K562 (cell line): ENCODE measurements around the gene RNF144A. TPM values are rescaled to one million over a fixed set of nuclear protein-coding genes. Genes with fewer than 3 reads are reported as not detected.

Experiments used
- ATAC-seq: fragments of 200-7000 bp; cut with Tn5 transposase; 3 replicates; pipeline ENCODE4 v1.9.1; 2020; ENCODE audit warnings: moderate library complexity
- BruUV-seq: library from RNA; stranded (reverse); fragments of 400-500 nt; replicated peaks from 2 replicates; lab custom pipeline; 2021; lab: Mats Ljungman, UMichigan
- CTCF ChIA-PET: fragments of 300-600 bp; formaldehyde crosslinking; extraction: SDS; loops from one replicate; lab custom pipeline; 2021; ENCODE audit warnings: low intra/inter-chr PET ratio; lab: Yijun Ruan, JAX
- POLR2A ChIA-PET: fragments of 300-600, 350-650 bp; sonication (Branson Sonifier 250); formaldehyde crosslinking; extraction: SDS; loops from one replicate; lab custom pipeline; 2021; ENCODE audit warnings: antibody characterized with exemption, inconsistent platforms; lab: Yijun Ruan, JAX
- DNase-seq, 4 experiments: peaks; one replicate each; pipeline versions ENCODE4 v3.0.0 to v3.0.0-alpha.2; 2011 to 2018; ENCODE audit warnings: low spot score in 3 of 4, mixed read lengths in 3 of 4; ENCODE audit errors: extremely low read depth in 1 of 4
- FAIRE-seq: peaks from 2 replicates; lab custom pipeline; 2011; peaks lifted over from hg19 to GRCh38; lab: Jason Lieb, UNC
- H2AFZ ChIP-seq: 2 replicates; pipeline ENCODE4 v1.6.0; 2011; ENCODE audit warnings: low read depth, low read length, control low read depth, inconsistent platforms
- H3K27ac ChIP-seq: fragments of 200-600 bp; 3 replicates; pipeline ENCODE4 v1.8.0; 2011; ENCODE audit warnings: low read depth, mild to moderate bottlenecking, control low read depth, inconsistent platforms, low read length, moderate library complexity, mixed read lengths; ENCODE audit errors: extremely low read depth
- H3K27me3 ChIP-seq, 2 experiments: fragments of 300-600 bp in 1 of 2; 2 replicates in 1 of 2; 3 replicates in 1 of 2; pipeline versions ENCODE4 v1.6.0 to v1.8.0; 2011; ENCODE audit warnings: inconsistent platforms in 2 of 2, low read length in 2 of 2, mild to moderate bottlenecking in 1 of 2, mixed read lengths in 1 of 2, moderate library complexity in 1 of 2; ENCODE audit not compliant: control insufficient read depth in 2 of 2, insufficient read depth in 2 of 2
- H3K36me3 ChIP-seq: fragments of 300-600 bp; 3 replicates; pipeline ENCODE4 v1.8.0; 2011; ENCODE audit warnings: mild to moderate bottlenecking, low read length, inconsistent platforms; ENCODE audit not compliant: control insufficient read depth, insufficient read depth
- H3K4me1 ChIP-seq, 2 experiments: fragments of 200-600 bp in 1 of 2; replicated peaks in 1 of 2; 2 replicates in 1 of 2; 3 replicates in 1 of 2; pipeline versions ENCODE4 v1.5.1 to v1.8.0; 2011; ENCODE audit warnings: inconsistent platforms in 2 of 2, low read length in 2 of 2, mild to moderate bottlenecking in 1 of 2, mixed read lengths in 1 of 2, moderate library complexity in 1 of 2; ENCODE audit not compliant: control insufficient read depth in 2 of 2, insufficient read depth in 2 of 2
- H3K4me2 ChIP-seq: 2 replicates; pipeline ENCODE4 v1.6.1; 2011; ENCODE audit warnings: low read length, control low read depth, inconsistent platforms, mixed read lengths; ENCODE audit not compliant: insufficient read depth
- H3K4me3 ChIP-seq: fragments of 200-600 bp; sonication (generic), shearing (Covaris generic); 2 replicates; pipeline ENCODE4 v1.5.1; 2016; ENCODE audit warnings: control low read depth, inconsistent platforms
- H3K79me2 ChIP-seq: fragments of 200-600 bp; 3 replicates; pipeline ENCODE4 v1.8.0; 2011; ENCODE audit warnings: low read length, inconsistent platforms; ENCODE audit not compliant: control insufficient read depth, insufficient read depth
- H3K9ac ChIP-seq, 2 experiments: 2 replicates each; pipeline versions ENCODE4 v1.6.0 to v1.6.1; 2011; ENCODE audit warnings: low read depth in 2 of 2, low read length in 2 of 2, control low read depth in 1 of 2, inconsistent platforms in 1 of 2, mild to moderate bottlenecking in 1 of 2, mixed read lengths in 1 of 2; ENCODE audit not compliant: insufficient read depth in 1 of 2
- H3K9me1 ChIP-seq: one replicate; pipeline ENCODE4 v1.6.0; 2011; ENCODE audit warnings: inconsistent platforms, mild to moderate bottlenecking, low read length, moderate library complexity; ENCODE audit not compliant: control insufficient read depth, insufficient read depth
- H3K9me3 ChIP-seq: replicated peaks from 2 replicates; pipeline ENCODE4 v1.5.1; 2011; ENCODE audit warnings: low read depth, low read length, inconsistent platforms; ENCODE audit not compliant: control insufficient read depth, insufficient read depth
- H4K20me1 ChIP-seq: replicated peaks from 2 replicates; pipeline ENCODE4 v1.6.1; 2011; ENCODE audit warnings: low read length, inconsistent platforms, mixed read lengths; ENCODE audit not compliant: control insufficient read depth, insufficient read depth
- BDP1 ChIP-seq: IDR thresholded peaks from 3 replicates; pipeline ENCODE4 v1.6.1; 2011; ENCODE audit not compliant: insufficient read length, insufficient read depth
- CCNT2 ChIP-seq: IDR thresholded peaks from 2 replicates; pipeline ENCODE4 v1.6.1; 2011; ENCODE audit warnings: borderline replicate concordance, low read depth, mild to moderate bottlenecking, moderate library complexity, mixed read lengths, low read length; ENCODE audit not compliant: insufficient read length; ENCODE audit errors: extremely low read depth
- EWSR1 ChIP-seq: fragments of 450-650 bp; IDR thresholded peaks from 2 replicates; pipeline ENCODE4 v1.6.1; 2018; ENCODE audit warnings: borderline replicate concordance, mild to moderate bottlenecking, low read depth, moderate library complexity; ENCODE audit not compliant: partially characterized antibody
- FOXP1 ChIP-seq: sonication (generic); formaldehyde crosslinking; IDR thresholded peaks from 2 replicates; pipeline ENCODE4 v1.8.0; 2022; ENCODE audit warnings: mild to moderate bottlenecking, missing genetic modification reagents
- PRPF4 ChIP-seq: fragments of 200-400 bp; formaldehyde crosslinking; IDR thresholded peaks from one replicate; pipeline ENCODE4 v1.6.1; 2017; ENCODE audit warnings: low read length, low read depth, mild to moderate bottlenecking; ENCODE audit not compliant: insufficient read depth, poor library complexity, severe bottlenecking
- PTTG1 ChIP-seq: fragments of 450-650 bp; IDR thresholded peaks from 2 replicates; pipeline ENCODE4 v1.6.1; 2016; ENCODE audit warnings: low read depth, mild to moderate bottlenecking, missing genetic modification characterization, missing compliant biosample characterization
- ZNF318 ChIP-seq, 2 experiments: fragments of 450-650 bp; IDR thresholded peaks; 2 replicates each; pipeline ENCODE4 v1.6.1; 2016; ENCODE audit warnings: mild to moderate bottlenecking in 2 of 2, borderline replicate concordance in 1 of 2, low read depth in 1 of 2, moderate library complexity in 1 of 2
- WGBS: fragments of 100-300 bp; shearing (Covaris generic); methylation state at CpG from one replicate; pipeline ENCODE4 v1.1.6; 2016; ENCODE audit warnings: low coverage, mixed read lengths; ENCODE audit not compliant: insufficient coverage; ENCODE audit errors: missing lambda C conversion rate; 5-methylcytosine and 5-hydroxymethylcytosine counted together
- in situ Hi-C: fragments of 300-500 bp; cut with MboI; formaldehyde crosslinking; loops from 4 replicates; pipeline ENCODE4 v1.15.0; 2018; ENCODE audit warnings: inconsistent platforms, mixed read lengths
- intact Hi-C: fragments of 100-400 bp; cut with micrococcal nuclease; formaldehyde crosslinking; loops from 2 replicates; pipeline ENCODE4 v1.14.2; 2022
- polyA plus RNA-seq, 8 experiments: library from polyadenylated mRNA; depleted of rRNA in 4 of 8; stranded (reverse) in 5 of 8; unstranded in 3 of 8; fragments of >200 nt; fragmentation: Nextera tagmentation in 2 of 8; fragmentation: Illumina TruSeq in 1 of 8; extraction: Ambion mirVana in 2 of 8; extraction: Trizol in 1 of 8; gene quantifications; 2 replicates each; pipeline versions ENCODE4 v1.2.1 to v1.2.3, GENCODE V29; 2011 to 2014; ENCODE audit warnings: inconsistent platforms in 1 of 8, missing spikeins in 1 of 8
- total RNA-seq, 7 experiments: library from RNA; depleted of rRNA in 6 of 7; stranded (reverse); fragments of >200 nt in 6 of 7; fragmentation: Illumina TruSeq in 2 of 7; extraction: Trizol in 2 of 7; gene quantifications; 2 replicates each; pipeline versions ENCODE4 v1.2.1 to v1.2.3, GENCODE V29; 2011 to 2021; ENCODE audit warnings: low replicate concordance in 1 of 7

Gene RNF144A
- total and polyA plus RNA-seq, 9 of the 15 experiments (the other 6 are each of a cell fraction or from before 2014, with no cell fraction given), result 0.96 to 11.3 (median 6.2) TPM

- in situ Hi-C loops (no loop called here), intact Hi-C loops (no loop called here)
- no peaks in the 10 kb centered on the region for H4K20me1 ChIP-seq
- DNase-seq (no peak), ATAC-seq (no peak), FAIRE-seq (no peak)
- no peak overlapping the region for H3K4me2 ChIP-seq
- ChIA-PET CTCF (no interaction called here), POLR2A (no interaction called here)
- H3K27me3 ChIP-seq, result peaks cover 0 to 6% of the 10 kb centered on the region in 2 experiments; a peak in 1 of 5 replicates
- no peaks in the 10 kb centered on the region for H3K79me2 ChIP-seq
- no peak overlapping the region for H3K9ac ChIP-seq
- BruUV-seq, result no TSS peak
- no peak overlapping the region for H3K27ac ChIP-seq
- no peaks in the 10 kb centered on the region for H3K9me1 ChIP-seq
- H2AFZ ChIP-seq, result no peak overlapping the region
- H3K4me1 ChIP-seq, result no peaks in the 10 kb centered on the region
- 0% methylated on average over 3 of the region's 3 CpGs for WGBS
- H3K36me3 ChIP-seq, result no peaks in the 10 kb centered on the region
- no peak for TF ChIP-seq PTTG1 (tag)
- no peak for TF ChIP-seq PRPF4
- TF ChIP-seq FOXP1 (CRISPR knock-in tag), result no peak
- no peak for TF ChIP-seq BDP1
- TF ChIP-seq ZNF318 (IDR thresholded peaks at IDR 0.05; ENCODE audit: borderline replicate concordance in 1 of 2, low read depth in 1 of 2), result no peak
- TF ChIP-seq EWSR1, result no peak
- TF ChIP-seq CCNT2, result no peak
- no peak overlapping the region for H3K4me3 ChIP-seq
- H3K9me3 ChIP-seq, result no peaks in the 10 kb centered on the region; the same call in 1 of the 2 replicates
These were observed 144.2 kb downstream of the RNF144A start for GRCh38 chr2:7061450-7061789.
